Activated naive CD4-positive, alpha-beta T cell treated with anti-CD3 and anti-CD28 coated beads, Interleukin-2, amount 50 U/mL, for 24 hours (primary cell): ENCODE data around the gene MAPK4.
"Not testable (repeated sequence)": the region's sequence is repeated elsewhere in the genome, so short reads cannot be mapped to it uniquely, and the experiment has no call there.

Experiments used
- H3K27ac Mint-ChIP-seq: one replicate; pipeline ENCODE4 v1.8.0; 2021; ENCODE audit warnings: mild to moderate bottlenecking, mixed read lengths
- H3K27me3 Mint-ChIP-seq: one replicate; pipeline ENCODE4 v1.8.0; 2021; ENCODE audit warnings: mixed read lengths
- H3K36me3 Mint-ChIP-seq: one replicate; pipeline ENCODE4 v1.8.0; 2021; ENCODE audit warnings: mixed read lengths
- H3K4me1 Mint-ChIP-seq: one replicate; pipeline ENCODE4 v1.8.0; 2021; ENCODE audit warnings: mixed read lengths
- H3K4me3 Mint-ChIP-seq: one replicate; pipeline ENCODE4 v1.8.0; 2021; ENCODE audit warnings: mild to moderate bottlenecking, mixed read lengths
- H3K9me3 Mint-ChIP-seq: one replicate; pipeline ENCODE4 v1.8.0; 2021; ENCODE audit warnings: mixed read lengths

MAPK4 gene

DNA sequence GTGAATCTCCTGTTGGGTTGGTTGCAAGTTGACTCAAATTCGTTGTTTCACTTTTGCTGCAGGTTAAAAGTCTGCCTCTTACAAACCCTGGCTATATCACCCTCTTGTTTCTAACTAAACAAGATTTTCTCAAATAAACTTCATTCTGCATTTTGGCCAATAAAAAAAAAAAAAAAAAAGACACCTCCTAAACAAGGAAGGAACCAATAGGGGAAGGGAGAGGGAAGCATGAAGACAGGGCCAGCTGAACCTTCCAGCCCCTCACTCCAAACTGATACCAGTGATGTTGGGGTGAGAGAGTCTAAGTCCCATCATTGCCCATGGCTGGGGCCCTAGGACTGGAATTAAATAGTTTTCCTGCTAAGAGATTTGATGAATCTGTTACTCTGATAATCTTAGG lies 2.4 kb downstream of the MAPK4 start:
- H3K4me3 Mint-ChIP-seq, H3K9me3 Mint-ChIP-seq, H3K4me1 Mint-ChIP-seq, H3K27ac Mint-ChIP-seq, H3K36me3 Mint-ChIP-seq: not testable (repeated sequence)
- peaks cover 44% of the 10 kb centered on the region for H3K27me3 Mint-ChIP-seq

DNA sequence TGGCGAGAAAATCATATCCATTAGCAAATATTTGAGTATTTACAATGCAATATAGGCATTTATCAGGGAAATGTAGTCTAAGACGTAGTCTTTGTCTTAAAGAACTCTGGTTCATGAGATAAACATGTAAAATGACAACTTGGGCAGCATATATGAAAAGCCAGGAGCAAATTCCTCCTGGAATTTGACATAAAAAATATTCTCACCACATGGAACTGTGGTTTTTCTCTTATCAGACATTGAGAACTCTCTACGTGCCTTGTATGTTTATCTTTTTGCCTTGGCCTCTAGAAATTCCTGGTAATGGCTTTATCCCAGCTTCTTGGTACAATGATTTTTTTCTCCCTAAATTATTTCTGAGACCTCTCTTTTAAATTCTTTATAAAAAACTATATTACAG lies 2.8 kb downstream of the MAPK4 start:
- H3K36me3 Mint-ChIP-seq, result no peaks in the 10 kb centered on the region
- H3K27ac Mint-ChIP-seq, result no peak overlapping the region
- H3K4me1 Mint-ChIP-seq, result peaks cover 3% of the 10 kb centered on the region
- no peaks in the 10 kb centered on the region for H3K9me3 Mint-ChIP-seq
- H3K4me3 Mint-ChIP-seq, result no peak overlapping the region
- peaks cover 40% of the 10 kb centered on the region for H3K27me3 Mint-ChIP-seq

DNA sequence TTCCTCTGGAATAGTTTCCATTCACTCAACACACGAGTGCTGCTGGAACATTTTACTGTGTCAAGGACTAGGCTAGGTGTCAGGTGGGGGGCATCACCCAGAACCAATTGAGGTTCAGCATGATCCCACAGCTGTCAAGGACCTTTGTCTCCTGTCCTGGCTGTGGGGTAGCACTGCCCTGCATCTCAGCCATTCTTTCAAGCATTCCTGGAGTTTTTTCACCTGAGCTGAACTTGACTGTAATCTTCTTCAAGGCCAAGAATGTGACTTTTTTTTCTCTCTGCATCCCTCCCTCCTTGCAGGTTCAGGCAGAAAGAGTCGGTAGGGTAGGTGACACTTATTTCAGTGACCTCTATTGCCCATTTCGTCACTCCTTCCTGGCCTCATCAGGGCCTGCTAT lies 3.5 kb downstream of the MAPK4 start:
- H3K9me3 Mint-ChIP-seq, result no peaks in the 10 kb centered on the region
- no peak overlapping the region for H3K27ac Mint-ChIP-seq
- H3K4me1 Mint-ChIP-seq, result peaks cover 3% of the 10 kb centered on the region
- H3K36me3 Mint-ChIP-seq, result no peaks in the 10 kb centered on the region
- no peak overlapping the region for H3K4me3 Mint-ChIP-seq
- peaks cover 36% of the 10 kb centered on the region for H3K27me3 Mint-ChIP-seq

DNA sequence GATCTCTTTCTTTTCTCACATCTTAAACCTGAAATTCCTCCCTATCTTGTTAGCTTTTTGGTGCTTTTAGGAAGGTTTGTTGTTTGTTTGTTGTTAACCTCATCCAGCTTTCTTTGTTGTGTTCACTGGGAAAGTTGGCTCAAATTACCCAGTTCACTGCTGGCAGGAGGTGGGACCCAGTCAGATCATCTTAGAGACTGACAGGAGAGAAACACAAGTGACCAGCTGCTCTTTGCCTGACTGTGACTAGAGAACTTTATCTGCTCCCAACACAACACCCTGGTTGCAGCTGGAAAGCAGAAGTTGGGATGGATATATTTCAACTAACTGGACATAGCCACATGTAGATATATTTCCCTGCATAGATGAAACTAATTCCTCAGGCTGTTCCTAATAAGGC lies 10.0 kb downstream of the MAPK4 start:
- H3K27me3 Mint-ChIP-seq, result peaks cover 11% of the 10 kb centered on the region
- no peaks in the 10 kb centered on the region for H3K36me3 Mint-ChIP-seq
- H3K4me1 Mint-ChIP-seq, result no peaks in the 10 kb centered on the region
- H3K27ac Mint-ChIP-seq, result no peak overlapping the region
- no peak overlapping the region for H3K4me3 Mint-ChIP-seq
- H3K9me3 Mint-ChIP-seq, result no peaks in the 10 kb centered on the region

DNA sequence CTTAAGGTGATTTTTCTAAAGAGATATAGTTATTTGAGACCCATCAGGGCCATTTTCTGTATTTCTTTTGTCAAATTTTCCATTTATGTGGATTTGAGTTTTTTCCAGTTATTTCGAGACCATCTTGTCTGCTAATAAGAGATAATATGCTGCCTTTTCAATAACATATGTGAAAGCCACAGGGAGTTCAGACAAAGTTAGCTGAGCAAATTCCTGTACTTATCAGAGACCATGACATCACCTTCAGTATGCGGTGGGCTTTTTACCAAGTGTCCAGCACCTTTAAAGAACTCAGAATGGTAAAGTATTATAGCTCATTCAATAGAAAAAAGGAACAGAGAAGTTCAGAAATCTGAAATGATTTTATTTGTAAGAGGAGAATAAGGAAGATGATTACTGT lies 11.7 kb downstream of the MAPK4 start:
- Mint-ChIP-seq H3K9me3 (no peaks in the 10 kb centered on the region), H3K4me1 (no peaks in the 10 kb centered on the region), H3K27ac (no peak overlapping the region), H3K27me3 (peaks cover 8% of the 10 kb centered on the region), H3K36me3 (no peaks in the 10 kb centered on the region), H3K4me3 (no peak overlapping the region)

DNA sequence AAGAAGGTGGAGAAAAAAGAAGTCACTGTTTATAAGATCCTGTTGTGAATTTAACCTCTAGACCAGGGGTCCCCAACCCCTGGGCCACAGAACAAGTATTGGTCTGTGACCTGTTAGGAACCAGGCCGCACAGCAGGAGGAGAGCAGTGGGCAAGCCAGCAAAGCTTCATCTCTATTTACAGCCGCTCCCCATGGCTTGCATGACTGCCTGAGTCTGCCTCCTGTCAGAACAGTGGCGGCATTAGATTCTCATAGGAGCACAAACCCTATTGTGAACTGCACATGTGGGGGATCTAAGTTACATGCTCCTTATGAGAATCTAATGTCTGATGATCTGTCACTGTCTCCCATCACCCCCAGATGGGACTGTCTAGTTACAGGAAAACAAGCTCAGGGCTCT lies 13.3 kb downstream of the MAPK4 start:
- not testable (repeated sequence) for H3K36me3 Mint-ChIP-seq, H3K4me3 Mint-ChIP-seq, H3K27ac Mint-ChIP-seq, H3K9me3 Mint-ChIP-seq, H3K27me3 Mint-ChIP-seq, H3K4me1 Mint-ChIP-seq

DNA sequence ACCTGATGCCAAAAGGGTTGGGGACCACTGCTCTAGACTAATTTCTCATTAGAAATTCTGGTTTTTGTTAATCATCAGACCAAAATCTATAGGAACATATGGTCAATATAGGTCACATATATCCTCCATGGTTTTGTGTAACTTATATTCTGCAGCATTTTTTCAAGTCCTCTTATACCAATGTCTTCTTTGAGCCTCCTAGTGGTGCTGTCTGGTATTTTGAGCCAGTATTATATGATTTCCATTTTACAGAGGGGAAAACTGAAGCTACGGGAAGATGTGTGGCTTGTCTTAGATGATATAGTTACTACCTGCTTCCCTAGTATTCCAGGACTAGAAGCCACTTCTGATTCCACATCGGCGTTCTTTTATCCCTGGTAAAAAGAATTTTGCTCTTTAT lies 13.8 kb downstream of the MAPK4 start:
- H3K9me3 Mint-ChIP-seq, result no peaks in the 10 kb centered on the region
- peaks cover 8% of the 10 kb centered on the region for H3K27me3 Mint-ChIP-seq
- no peak overlapping the region for H3K27ac Mint-ChIP-seq
- H3K4me3 Mint-ChIP-seq, result no peak overlapping the region
- no peaks in the 10 kb centered on the region for H3K4me1 Mint-ChIP-seq
- H3K36me3 Mint-ChIP-seq, result no peaks in the 10 kb centered on the region

DNA sequence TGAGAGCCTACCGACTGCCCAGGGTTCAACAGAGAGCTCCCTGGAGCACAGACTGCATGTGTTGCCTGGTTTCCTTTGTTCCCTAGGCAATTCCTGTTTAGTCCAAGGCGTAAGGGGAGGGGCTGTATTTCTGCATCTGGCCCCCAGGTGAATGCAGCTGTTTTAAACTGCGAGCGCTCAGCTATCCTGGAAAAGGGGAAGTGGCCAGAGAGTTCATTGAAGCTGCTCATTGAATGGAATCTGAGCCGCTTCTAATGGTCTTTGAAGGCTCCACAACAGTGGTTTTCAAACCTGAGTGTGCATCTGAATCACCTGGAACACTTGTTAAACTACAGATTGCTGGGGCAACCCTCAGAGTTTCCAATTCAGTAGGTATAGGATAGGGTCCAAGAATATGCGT lies 18.1 kb downstream of the MAPK4 start:
- Mint-ChIP-seq H3K4me1 (no peaks in the 10 kb centered on the region), H3K4me3 (no peak overlapping the region), H3K36me3 (no peaks in the 10 kb centered on the region), H3K27me3 (peaks cover 1% of the 10 kb centered on the region), H3K27ac (no peak overlapping the region), H3K9me3 (no peaks in the 10 kb centered on the region)

DNA sequence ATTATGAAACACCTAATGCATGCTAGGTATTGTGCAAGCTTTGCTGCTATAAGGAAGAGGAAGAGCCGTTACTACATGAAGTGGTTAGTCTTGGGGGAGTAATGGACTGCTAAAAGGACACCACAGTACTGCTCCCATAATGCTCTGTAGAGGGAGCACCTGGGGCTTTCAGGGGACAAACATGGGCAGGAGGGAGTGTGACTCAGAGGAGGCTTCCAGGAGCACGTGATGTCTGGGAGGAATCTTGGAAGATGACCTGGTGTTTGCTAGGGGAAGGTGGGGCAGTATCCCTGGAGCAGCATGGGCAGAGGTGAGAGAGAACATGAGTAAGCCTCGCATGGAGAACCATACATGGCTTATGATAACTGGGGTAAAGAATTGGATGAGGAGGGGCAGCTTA lies 18.8 kb downstream of the MAPK4 start:
- Mint-ChIP-seq H3K27ac (no peak overlapping the region), H3K27me3 (peaks cover 1% of the 10 kb centered on the region), H3K4me1 (no peaks in the 10 kb centered on the region), H3K4me3 (no peak overlapping the region), H3K9me3 (no peaks in the 10 kb centered on the region), H3K36me3 (no peaks in the 10 kb centered on the region)

DNA sequence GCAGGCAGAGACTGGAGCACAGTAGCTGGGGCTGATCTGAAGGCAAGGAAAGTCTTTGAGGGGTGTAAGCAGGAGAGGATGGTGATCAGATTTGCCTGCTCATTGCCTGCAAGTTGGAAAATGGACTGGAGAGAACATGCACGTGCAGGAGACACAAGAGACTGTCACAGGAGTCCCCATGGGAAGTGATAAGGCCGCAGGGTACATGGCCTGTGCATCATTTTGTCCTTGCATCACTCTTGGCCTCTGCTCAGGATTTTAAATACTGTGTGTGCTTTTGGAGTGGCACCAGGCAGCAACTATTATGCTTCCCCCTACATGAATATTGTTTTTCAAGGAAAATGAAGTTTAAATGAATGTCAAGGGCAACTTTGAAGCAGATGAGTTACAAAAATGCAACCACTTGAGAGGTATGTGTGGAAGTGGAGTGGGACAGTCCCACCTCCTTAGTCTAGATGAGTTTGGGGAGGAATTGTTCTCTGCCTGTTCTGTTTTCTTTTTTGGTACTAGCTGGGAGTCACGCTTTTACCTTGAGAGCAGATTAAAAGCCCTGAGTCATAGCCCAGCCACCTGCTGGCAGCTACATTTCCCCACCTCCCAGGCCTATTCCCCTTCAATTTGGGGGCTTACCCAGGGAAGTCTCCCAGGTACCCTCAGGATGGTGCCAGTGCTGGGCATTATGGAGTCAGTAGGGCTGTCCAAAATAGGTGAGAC lies 19.3 kb downstream of the MAPK4 start:
- Mint-ChIP-seq H3K27me3 (peaks cover 1% of the 10 kb centered on the region), H3K9me3 (no peaks in the 10 kb centered on the region), H3K36me3 (no peaks in the 10 kb centered on the region), H3K4me1 (no peaks in the 10 kb centered on the region), H3K4me3 (no peak overlapping the region), H3K27ac (no peak overlapping the region)

DNA sequence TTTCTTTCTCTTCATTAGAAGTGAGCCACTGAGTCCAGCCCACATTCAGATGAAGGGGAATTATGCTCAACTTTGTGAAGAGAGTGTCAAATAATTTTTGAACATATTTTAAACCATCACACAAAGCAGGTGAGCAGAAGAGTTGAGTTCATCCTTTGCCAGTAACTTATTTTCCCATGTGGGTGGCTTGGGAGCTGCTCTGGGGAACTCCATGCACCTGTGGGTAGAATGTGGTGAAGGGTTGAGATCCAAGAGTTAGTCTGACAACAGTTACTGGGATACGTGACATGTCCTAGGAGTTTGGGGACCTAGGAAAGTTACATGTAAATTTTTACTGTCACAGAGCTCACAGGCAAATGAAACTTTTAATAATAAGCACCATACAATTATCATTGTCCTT lies 21.6 kb downstream of the MAPK4 start:
- no peak overlapping the region for H3K27ac Mint-ChIP-seq
- no peaks in the 10 kb centered on the region for H3K36me3 Mint-ChIP-seq
- H3K27me3 Mint-ChIP-seq, result peaks cover 5% of the 10 kb centered on the region
- H3K4me3 Mint-ChIP-seq, result no peak overlapping the region
- H3K9me3 Mint-ChIP-seq, result peaks cover 5% of the 10 kb centered on the region
- H3K4me1 Mint-ChIP-seq, result no peaks in the 10 kb centered on the region

DNA sequence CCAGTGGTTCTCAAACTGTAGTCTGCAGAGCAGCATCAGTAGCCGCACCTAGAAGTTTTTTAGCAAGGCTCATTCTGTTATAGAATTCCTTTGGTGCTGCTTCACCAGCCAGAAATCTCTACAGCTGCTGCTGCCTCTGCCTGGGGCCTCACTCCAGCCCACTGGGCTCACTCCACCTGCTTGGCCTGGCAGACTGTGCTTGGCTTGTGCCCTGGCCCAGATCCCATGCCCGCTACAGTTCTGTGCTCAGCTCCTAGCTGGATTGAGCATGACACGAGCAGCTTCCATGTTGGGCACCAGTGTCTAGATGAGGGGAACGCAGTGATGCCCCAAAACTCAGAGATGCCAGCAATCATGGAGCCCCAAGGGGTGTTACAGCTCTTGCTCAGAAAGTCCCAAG lies 22.6 kb downstream of the MAPK4 start:
- peaks cover 5% of the 10 kb centered on the region for H3K9me3 Mint-ChIP-seq
- no peaks in the 10 kb centered on the region for H3K4me1 Mint-ChIP-seq
- no peaks in the 10 kb centered on the region for H3K36me3 Mint-ChIP-seq
- H3K4me3 Mint-ChIP-seq, result no peak overlapping the region
- peaks cover 5% of the 10 kb centered on the region for H3K27me3 Mint-ChIP-seq
- no peak overlapping the region for H3K27ac Mint-ChIP-seq

DNA sequence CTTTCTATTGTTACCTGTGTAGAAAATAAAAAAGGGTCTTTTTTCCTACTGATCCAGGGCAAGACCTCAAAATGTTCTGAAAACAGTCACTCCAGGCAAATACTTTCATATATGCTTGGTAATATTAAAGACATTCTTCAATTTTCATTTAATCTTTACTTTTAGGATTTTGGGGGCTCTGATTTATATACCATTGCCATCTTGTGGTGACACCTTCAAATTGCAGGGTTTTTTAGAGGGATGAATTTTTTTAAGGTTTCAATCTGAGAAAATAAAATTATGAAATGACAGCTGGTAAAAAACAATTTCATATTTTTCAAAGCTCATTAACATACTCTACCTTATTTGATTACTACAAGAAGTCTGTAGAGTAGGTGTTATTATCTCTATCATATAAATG lies 26.8 kb downstream of the MAPK4 start:
- H3K9me3 Mint-ChIP-seq, result peaks cover 11% of the 10 kb centered on the region
- H3K4me3 Mint-ChIP-seq, result no peak overlapping the region
- H3K27me3 Mint-ChIP-seq, result peaks cover 4% of the 10 kb centered on the region
- H3K4me1 Mint-ChIP-seq, result no peaks in the 10 kb centered on the region
- H3K36me3 Mint-ChIP-seq, result no peaks in the 10 kb centered on the region
- H3K27ac Mint-ChIP-seq, result no peak overlapping the region

DNA sequence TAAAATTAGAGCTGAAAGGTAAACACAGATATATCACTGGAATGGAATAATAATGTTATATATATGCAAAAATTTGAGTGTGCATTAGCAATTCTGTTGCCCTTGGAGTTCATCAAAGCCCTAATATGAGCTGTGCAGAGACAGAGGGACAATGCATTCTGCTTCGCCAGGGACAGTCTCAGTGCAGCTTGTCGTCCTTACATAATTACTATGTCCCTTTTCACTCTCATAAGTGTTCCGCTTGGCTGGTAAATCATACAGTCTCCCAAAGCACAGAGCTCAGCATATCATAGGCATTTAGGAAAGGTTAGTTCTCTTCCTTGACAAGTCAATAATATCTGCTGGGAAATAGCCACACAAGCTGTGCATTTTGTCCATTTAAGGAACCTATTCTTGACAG lies 30.7 kb downstream of the MAPK4 start:
- no peak overlapping the region for H3K27ac Mint-ChIP-seq
- no peak overlapping the region for H3K4me3 Mint-ChIP-seq
- no peaks in the 10 kb centered on the region for H3K36me3 Mint-ChIP-seq
- H3K4me1 Mint-ChIP-seq, result no peaks in the 10 kb centered on the region
- H3K27me3 Mint-ChIP-seq, result no peaks in the 10 kb centered on the region
- H3K9me3 Mint-ChIP-seq, result peaks cover 7% of the 10 kb centered on the region

DNA sequence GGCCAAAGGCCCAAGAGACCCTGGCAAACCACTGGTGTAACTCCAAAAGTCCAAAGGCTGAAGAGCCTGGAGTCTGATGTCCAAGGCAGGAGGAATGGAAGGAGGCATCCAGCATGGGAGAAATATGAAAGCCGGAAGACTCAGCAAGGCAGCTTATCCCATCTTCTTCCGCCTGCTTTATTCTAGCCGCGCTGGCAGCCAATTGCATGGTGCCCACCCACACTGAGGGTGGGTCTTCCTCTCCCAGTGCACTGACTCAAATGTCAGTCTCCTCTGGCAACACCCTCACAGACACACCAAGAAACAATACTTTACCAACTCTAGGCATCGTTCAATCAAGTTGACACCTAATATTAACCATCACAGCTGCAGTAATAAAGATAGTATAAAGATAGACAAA lies 34.1 kb downstream of the MAPK4 start:
- no peaks in the 10 kb centered on the region for H3K27me3 Mint-ChIP-seq
- H3K4me3 Mint-ChIP-seq, result no peak overlapping the region
- H3K36me3 Mint-ChIP-seq, result no peaks in the 10 kb centered on the region
- no peaks in the 10 kb centered on the region for H3K4me1 Mint-ChIP-seq
- H3K9me3 Mint-ChIP-seq, result no peaks in the 10 kb centered on the region
- H3K27ac Mint-ChIP-seq, result no peak overlapping the region

DNA sequence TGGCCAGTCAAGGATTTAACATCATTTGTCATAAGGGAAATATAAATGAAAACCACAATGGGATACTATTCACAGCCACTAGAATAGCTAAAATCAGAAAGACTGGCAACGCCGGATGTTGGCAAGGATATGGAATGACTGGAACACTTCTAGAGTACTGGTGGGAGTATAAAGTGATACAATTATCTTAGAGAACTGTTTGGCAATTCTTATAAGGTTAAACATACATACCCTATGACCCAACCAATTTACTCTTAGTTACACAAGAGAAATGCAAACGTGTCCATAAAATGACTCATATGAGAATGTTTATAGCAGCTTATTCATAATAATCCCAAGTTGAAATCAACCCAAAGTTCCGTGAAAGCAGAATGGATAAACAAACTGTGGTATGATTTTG lies 35.1 kb downstream of the MAPK4 start:
- Mint-ChIP-seq H3K27ac (no peak overlapping the region), H3K9me3 (no peaks in the 10 kb centered on the region), H3K27me3 (no peaks in the 10 kb centered on the region), H3K4me3 (no peak overlapping the region), H3K36me3 (no peaks in the 10 kb centered on the region), H3K4me1 (no peaks in the 10 kb centered on the region)

DNA sequence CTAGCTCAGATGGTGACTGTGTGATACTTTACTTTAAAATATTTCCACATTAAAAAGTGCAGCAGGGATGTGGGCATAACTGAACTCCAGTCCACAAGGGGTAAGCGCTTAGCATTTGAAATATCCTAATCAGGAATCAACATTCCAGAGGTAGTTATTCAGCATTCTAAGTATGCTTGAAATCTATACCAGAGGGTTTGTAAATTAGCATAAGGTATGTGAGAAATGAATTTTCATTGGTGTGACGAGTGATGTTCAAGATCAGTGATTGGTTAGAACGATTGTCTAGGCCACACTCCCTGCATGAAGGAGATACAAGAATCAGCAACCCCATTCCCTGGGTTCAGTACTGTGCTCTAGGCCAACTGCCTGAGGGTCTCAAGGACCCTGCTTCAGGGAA lies 42.6 kb downstream of the MAPK4 start:
- no peaks in the 10 kb centered on the region for H3K36me3 Mint-ChIP-seq
- peaks cover 3% of the 10 kb centered on the region for H3K27me3 Mint-ChIP-seq
- no peak overlapping the region for H3K27ac Mint-ChIP-seq
- H3K4me1 Mint-ChIP-seq, result no peaks in the 10 kb centered on the region
- H3K9me3 Mint-ChIP-seq, result peaks cover 6% of the 10 kb centered on the region
- no peak overlapping the region for H3K4me3 Mint-ChIP-seq
